GM18520 (cell line): Measurements from ENCODE around the gene COX4I2.
"Not testable (repeated sequence)": the region's sequence is repeated elsewhere in the genome, so short reads cannot be mapped to it uniquely, and the experiment has no call there.

ENCODE experiments used
- ATAC-seq: cut with Tn5 transposase; IDR thresholded peaks from one replicate; pipeline ENCODE4 v1.9.1; 2021; ENCODE audit not compliant: unreplicated experiment

COX4I2 gene

DNA sequence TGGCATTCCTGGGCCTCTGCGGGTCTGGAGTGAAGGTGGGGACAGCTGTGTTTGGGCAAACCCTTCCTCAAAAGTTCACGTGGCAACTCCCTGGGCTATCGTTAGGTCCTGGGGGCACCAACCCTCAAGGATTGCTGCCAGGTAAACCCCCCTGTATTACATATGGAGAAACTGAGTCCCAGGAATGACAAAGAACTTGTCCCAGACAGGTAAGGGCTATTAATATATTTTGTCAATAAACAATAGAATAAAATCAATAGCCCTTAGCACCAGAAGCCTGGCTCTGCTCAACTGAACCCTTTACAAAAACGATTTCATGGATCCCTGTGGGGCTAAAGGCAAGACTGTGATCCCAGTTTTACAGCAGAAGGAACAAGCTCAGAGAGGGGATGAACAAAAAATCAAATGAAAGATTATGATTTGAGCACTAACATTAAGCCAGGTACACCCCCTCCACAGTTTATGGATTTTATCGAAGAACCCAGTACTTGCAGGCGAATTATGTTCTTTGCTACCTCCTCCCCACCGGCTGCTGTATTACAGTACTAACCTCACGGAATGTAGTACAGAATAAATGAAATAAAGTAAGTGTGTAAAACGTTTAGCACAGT is 30.0 kb upstream of the COX4I2 start:
- no peak for ATAC-seq

DNA sequence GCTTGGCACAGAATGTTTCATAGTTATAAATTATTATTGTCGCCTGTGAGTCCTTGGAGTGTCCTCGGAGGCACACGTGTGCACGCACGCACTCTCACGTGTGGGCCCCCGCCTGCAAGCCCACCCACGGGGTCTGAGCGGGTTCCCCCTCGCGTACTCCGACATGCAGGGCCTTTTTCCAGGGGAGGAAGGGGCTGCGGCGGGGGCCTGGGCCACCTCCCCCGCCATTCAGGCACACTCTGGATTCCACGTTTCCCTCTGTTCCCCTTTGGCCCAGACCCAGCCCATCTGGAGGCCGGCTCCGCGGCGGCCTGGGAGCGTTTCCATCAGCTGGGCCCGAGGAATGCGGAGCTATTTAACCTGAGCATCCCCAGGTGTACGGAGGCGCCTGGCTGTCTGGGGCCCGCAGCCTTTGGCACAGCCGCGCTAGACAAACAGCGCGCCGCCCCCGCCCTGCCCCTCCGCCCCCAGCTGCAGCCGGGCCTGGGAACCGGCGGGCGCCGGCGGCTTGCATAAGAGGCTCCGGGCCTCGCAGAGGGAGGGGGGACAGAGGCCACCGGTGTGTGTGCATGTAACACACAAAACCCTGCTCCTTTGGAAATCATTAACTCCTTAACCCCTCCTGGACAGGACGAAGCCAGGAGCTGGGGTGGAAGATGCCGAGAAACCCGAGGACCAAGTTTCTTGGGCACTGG is 29.3 kb upstream of the COX4I2 start:
- ATAC-seq: no peak

DNA sequence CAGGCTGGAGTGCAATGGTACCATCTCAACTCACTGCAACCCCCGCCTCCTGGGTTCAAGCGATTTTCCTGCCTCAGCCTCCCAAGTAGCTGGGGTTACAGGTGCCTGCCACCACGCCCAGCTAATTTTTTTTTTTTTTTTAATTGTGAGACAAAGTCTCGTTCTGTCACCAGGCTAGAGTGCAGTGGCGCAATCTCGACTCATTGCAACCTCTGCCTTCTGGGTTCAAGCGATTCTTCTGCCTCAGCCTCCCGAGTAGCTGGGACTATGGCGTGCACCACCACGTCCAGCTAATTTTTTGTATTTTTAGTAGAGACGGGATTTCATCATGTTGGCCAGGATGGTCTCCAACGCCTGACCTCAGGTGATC is 25.5 kb upstream of the COX4I2 start:
- ATAC-seq: not testable (repeated sequence)

DNA sequence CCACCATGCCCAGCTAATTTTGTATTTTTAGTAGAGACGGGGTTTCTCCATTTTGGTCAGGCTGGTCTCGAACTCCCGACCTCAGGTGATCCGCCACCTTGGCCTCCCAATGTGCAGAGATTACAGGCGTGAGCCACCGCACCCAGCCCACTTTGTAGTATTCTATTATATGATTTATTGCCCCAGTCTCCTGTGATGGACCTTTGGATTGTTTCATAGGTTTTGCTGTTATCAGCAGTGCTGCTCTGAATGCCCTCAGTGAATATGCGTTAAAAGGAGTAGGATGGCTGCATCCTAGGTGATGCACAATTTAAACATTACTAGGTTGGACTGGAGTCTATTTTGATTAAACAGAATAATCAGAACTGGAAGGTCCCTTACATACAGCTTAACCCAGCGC is 22.3 kb upstream of the COX4I2 start:
- no peak for ATAC-seq

DNA sequence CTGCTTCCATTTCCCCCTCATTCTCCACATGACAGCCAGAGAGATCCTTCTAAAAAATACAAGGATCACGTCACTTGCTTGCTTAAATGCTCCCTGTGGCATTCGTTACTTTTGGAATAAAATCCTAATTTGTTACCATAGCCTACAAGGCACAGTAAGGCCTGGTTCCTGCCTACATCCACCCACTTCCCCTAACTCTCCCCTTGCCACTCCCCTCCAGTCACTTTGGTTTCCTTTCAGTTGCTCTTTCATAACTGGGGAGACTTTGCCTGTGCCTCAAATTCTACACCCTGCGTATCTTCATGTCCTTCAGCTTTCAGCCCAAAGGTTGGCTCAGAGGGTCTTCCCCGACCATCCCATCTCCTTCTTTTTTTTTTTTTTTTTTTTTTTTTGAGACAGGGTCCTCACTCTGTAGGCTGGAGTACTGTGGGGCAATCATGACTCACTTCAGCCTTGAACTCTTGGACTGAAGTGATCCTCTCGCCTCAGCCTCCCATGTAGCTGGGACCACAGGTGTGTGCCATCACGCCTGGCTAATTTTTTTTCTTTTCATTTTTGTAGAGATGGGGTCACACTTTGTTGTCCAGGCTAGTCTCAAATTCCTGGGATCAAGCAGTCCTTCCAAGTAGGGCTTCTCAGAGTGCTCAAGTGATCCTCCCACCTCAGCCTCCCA is 20.1 kb upstream of the COX4I2 start:
- no peak for ATAC-seq

DNA sequence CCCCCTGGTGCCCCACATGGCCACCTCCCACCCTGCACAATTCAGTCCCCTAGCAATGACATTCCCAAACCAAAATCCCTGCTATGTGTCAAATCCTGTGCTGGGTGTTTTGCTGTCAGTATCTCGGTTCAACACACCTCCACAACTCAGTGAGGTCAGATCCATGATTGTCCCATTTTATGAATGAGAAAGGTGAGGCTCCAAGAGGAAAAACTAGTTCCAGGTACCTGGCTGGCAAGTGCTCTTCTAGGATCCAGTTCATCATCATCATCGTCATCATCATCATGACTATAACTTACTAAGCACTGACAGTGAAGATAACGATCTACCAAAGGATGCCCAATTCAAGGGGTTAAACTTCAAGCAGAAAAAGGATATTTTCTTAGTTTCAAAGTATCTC is 17.5 kb upstream of the COX4I2 start:
- ATAC-seq: no peak

DNA sequence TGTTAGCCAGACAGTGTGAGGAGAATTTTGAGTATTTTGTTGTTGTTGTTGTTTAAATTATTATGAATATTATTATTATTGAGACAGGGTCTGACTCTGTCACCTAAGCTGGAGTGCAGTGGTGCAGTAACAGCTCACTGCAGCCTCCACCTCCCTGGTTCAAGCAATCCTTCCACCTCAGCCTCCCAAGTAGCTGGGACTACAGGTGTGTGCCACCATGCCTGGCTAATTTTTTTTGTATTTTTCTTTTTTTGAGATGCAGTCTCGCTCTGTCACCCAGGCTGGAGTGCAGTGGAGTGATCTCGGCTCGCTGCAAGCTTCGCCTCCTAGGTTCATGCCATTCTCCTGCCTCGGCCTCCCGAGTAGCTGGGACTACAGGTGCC is 14.6 kb upstream of the COX4I2 start:
- not testable (repeated sequence) for ATAC-seq

DNA sequence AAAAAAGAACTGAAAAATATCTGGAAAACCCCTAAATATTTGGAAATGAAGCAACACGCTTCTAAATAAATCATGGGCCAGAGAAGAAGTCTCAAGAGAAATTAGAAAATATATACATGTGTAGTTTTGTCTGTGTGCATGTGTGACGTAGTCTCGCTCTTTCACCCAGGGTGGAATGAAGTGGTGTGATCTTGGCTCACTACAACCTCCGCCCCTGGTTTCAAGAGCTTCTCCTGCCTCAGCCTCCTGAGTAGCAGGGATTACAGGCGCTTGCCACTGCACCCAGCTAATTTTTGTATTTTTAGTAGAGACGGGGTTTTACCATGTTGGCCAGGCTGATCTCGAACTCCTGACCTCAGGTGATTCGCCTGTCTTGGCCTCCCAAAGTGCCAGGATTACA is 11.2 kb upstream of the COX4I2 start:
- ATAC-seq: not testable (repeated sequence)

DNA sequence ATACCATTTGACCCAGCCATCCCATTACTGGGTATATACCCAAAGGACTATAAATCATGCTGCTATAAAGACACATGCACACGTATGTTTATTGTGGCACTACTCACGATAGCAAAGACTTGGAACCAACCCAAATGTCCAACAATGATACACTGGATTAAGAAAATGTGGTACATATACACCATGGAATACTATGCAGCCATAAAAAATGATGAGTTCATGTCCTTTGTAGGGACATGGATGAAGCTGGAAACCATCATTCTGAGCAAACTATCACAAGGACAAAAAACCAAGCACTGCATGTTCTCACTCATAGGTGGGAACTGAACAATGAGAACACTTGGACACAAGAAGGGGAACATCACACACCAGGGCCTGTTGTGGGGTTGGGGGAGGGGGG is 9.7 kb upstream of the COX4I2 start:
- not testable (repeated sequence) for ATAC-seq

DNA sequence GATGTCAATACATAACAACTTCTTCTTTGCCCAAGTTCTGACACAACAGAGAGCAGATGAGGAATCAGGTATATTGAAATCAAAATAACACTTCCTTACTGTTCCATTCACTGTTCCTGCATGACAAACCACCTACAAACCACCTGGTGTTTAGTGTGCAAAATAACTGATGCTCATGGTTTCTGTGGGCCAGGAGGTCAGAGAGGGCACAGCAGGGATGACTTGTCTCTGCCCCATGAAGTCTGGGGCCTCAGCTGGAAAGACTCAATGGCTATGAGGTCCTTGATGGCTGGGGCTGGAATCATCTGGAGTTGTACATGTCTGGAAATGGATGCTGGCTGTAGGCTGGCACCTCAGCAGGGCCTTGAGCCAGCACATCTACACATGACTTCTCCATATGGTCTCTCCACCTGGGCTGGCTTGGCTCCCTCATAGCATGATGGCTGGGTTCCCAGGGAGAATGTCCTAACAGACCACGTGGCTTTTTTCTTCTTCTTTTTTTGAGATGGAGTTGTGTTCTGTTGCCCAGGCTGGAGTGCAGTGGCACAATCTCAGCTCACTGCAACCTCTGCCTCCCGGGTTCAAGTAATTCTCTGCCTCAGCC is 7.4 kb upstream of the COX4I2 start:
- ATAC-seq: no peak

DNA sequence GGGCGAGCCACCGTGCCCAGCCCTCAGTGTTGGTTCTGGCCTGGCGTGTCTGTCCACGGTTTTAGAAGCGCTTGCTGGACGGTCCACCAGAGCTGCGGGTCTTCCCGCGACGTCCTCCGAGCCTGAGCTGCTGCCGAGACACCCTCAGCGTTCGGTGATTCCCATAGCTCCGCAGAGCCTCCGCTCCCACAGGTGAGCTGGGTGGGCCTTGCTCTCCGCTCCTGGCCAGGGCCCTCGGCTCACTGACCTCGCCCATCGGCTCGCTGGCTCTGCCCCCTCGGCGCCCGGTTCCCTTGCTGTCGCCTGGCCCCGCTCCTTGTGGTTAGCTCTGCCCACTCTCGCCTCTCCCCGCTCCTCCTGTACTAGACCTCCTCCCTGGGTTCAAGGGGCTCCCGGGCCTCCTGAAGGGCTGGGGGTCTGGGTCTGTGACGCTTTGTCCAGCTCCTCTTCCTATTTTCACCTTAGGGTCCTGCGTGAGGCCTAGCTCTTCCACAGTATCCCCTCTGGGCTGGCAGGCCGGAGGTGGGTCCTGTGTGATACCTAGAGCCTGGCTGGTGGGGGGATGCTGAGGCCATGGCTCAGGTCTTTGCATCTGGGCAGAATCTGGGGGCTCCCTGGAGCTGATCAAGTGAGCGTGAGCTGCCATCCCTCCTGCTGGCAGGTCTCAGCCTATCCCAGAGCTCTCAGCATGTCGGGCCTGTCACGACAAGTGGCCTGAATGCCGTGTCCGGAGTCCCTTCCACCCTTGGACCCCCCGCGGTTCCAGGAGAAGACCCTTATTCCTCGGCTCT is 5.0 kb upstream of the COX4I2 start:
- no peak for ATAC-seq

DNA sequence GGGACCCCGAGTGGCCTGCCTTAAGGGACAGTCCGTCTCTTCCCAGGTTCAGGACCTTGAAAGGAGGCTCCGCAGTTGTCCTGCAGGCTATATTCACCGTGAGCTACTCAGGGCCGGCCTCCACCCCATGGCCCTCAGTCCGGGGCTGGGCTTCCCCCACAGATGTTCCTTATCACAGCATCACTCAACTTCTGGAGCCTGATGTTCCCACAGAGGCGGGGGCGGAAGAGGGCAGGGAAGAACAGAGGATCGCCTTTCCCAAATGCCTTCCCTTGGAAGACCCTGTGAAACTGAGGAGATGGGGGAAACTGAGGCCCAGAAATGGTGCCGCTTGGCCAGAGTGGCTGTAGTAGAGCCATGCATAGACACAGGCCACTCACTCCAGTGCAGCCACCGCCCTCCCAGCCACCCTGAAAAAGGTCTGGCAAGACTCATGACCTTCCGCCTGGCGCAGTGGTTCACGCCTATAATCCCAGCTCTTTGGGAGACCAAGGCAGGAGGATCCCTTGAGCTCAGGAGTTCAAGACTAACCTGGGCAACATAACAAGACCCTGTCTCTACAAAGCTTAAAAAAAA is 4.3 kb upstream of the COX4I2 start:
- no peak for ATAC-seq

DNA sequence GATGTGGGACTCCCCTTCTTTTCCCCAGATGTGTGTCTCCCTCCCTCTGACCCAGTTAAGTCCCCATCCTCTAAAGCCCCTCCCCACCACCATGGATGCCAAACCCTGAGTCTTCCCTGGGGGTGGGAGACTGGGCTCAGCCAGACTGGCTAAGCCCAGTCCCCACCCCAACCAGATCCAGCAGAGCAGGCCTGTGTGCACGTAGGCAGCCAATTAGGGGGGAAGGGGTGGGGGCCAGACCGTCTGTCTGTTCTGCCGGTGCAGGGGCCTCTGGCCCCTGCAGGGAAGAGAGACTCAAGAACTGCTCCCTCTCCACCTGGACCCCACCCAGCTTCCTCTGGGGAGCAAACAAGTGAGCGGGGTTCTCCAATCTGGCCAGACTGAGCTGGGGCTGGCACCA is 605 bp downstream of the COX4I2 start:
- ATAC-seq: no peak

DNA sequence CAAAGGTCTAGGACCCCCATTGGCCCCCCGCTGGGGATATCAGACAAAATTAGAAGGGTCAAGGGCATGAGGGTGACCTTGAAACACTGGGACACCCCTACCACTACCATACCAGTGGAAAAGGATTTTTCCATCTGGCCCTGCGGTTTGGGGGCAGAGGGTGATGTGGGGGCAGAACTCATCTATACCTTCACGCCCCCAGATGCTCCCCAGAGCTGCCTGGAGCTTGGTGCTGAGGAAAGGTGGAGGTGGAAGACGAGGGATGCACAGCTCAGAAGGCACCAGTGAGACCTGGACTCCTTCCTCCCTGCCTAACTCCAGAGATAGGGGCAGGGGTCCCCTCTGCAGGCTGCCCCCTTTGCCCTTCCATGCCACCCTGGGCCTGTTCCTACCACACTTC is 1.1 kb downstream of the COX4I2 start:
- ATAC-seq: no peak

DNA sequence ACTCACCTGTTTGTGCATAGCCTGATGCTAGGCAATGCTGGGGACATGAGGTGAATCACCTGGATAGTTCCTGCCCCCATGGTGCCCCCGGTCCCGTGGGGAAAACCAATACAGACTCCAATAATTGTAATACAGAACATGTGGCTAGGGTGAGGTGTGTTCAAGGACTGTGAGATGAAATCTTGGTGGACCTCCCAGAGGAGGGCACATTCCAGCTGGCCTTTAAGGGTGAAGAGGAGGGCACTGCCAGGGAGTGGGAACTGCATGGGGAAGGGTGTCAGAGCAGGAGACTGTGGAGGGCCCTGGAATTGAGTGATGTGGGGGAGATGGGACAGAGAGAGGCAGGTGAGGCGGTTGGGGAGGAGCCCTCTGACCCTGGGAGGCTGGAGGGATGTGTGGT is 2.5 kb downstream of the COX4I2 start:
- no peak for ATAC-seq

DNA sequence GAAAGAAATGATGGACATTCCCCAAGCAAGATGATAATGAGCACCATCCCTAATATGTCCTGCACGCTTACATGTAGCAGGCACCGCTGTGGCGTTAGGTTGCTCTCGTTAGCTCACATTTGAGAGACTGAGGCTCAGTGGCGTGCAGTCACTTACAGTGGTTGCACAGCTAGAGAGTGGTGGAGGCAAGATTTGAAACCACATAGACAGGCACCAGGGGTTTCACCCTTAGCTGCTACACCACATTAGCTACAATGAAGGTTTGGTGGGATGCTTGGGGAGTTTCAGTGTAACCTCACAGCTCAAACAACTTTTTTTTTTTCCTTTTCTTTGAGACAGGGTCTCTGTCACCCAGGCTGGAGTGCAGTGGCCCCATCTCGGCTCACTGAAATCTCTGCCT is 3.7 kb downstream of the COX4I2 start:
- ATAC-seq: no peak

DNA sequence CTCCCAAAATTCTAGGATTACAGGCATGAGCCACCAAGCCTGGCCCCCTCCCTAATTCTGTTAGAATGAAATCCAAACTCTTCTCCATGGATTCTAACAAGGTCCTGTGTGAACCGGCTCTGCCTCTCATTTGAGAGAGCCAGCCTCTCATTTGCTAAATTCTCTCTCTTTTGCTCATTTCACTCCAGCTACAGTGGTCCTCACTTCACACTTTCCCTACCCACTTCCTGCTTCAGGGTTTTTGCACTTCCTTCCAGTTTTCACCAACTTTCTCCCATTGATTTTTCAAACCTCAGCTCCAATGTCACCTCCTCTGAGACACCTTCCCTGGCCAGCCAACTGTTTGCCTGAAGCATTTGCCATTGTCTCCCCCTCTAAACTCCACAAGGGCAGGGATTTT is 5.1 kb downstream of the COX4I2 start:
- ATAC-seq: no peak

DNA sequence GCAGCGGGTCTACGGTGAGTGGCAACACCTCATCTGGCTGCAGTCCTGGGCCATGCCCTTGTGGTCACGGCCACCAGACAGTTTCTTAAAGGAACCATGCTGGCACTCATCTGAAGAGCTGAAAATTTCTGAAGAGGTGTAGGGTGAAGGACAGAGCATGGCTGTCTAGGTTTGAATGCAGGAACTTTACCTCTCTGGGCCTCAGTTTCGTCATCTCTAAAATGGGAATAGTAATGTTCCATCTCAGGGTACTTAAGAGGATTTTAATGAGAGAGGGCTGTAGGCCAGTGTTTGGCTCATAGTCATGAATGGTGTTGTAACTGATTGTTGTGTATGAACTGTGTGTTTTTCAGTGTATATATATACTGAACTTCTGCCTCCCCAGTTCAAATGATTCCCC is 5.8 kb downstream of the COX4I2 start:
- ATAC-seq: no peak

DNA sequence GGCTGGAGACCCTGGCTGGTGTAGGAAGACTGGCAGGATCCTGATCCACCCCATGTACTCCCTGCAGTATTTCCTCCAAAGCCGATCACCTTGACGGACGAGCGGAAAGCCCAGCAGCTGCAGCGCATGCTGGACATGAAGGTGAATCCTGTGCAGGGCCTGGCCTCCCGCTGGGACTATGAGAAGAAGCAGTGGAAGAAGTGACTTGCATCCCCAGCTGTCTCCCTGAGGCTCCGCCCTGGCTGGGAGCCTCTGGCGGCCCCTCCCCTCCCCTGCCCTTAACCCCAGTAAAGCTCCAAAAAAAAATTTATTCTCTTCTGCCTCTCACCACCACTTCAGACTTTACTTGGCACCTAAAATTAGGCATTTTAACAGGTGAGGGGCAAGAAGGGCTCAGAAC is 7.0 kb downstream of the COX4I2 start:
- ATAC-seq: no peak

DNA sequence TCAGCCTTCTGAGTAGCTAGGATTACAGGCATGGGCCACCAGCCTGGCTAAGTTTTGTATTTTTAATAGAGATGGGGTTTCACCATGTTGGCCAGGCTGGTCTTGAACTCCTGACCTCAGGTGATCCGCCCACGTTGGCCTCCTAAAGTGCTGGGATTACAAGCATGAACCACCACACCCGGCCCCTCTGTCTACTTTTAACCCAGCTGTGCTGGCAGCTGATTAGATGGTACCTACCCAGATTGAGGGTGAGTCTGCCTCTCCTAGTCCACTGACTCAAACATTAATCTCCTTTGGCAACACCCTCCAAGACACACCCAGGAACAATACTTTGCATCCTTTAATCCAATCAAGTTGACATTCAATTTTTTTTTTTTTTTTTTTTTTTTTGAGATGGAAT is 10.4 kb downstream of the COX4I2 start:
- not testable (repeated sequence) for ATAC-seq

DNA sequence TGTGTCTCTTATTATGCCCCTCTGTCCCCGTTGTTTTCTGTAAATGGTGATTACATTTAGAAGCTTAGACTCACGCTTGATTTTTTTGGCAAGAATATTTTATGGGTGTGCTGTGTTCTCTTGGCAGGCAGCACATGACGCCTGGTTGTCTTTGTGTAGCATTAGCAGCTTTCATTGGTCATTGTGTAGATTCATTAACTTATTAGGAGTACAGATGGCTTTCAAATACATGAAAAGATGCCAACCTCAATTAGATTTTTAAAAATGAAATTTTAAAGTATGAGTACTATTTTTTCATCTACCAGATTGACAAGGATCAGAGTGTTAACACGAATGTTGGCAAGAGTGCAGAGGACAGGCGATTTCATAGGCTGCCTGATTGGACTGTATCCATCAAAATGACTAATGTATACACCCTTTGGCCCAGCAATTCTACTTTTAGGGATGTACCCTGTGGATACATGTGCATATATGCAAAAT is 15.2 kb downstream of the COX4I2 start:
- ATAC-seq: no peak
